ENCODE results near the gene TRABD2B. TPM values are rescaled to one million over a fixed set of nuclear protein-coding genes. Genes with fewer than 3 reads are reported as not detected.
A peak's percentile ranks its signal among the peaks of the same experiment; 100 is the strongest.

The TRABD2B gene
- total RNA-seq, 1 experiment from 2014 or later, result not detected

DNA sequence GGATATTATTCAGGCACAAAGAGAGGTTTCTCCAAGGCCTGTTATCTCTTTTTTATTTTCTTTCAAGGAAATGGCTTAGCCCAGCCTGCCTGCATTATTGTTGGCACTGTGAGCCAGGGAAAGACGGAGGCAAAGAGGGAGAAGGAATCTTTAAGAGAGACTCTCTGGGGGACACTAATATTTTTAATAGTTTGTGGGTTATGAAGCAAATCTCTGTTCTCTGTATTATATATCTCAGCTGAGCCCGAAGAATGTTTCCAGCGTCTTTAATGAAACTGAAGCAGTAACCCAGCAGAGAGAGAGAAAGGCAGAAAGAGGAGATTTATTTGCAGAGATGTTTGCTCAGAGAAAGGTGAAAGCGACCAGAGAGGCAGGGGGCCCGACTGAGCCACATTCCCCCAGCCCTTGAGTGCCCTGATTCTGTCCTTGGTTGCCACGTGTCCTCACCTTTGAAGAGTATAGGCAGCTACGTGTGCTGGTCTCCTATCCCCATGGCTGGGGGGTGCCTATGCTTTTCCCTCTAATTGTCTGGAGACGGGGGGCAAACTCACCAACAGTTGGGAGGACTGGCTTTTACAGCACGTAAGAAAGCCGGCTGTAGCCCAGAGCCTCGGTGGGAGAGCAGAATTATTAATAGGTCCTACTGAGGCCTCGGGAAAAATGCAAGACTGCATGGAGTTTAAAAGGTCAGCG, 166.4 kb downstream of the TRABD2B start:
- DNase-seq (ENCODE audit: low read depth), result no peak

DNA sequence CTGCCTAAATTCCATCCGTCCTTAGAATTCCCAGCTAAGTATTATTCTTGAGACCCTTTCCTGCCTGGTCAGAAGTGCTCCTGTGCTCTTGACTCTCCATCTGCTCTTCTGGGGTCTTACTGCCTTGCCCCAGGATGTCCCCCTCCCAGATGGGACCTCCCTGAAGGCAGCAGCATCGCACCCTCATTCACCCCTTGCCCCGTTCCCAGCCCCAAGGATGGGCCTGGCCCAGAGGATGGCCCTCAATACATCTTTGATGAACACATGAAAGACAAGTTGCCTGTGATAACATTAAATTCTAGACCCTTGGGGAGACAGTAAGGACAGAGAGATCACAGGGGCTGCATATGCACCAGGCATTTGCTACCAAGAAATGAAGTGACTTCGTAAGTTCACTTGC, 167.2 kb downstream of the TRABD2B start:
- DNase-seq (ENCODE audit: low read depth), result no peak

DNA sequence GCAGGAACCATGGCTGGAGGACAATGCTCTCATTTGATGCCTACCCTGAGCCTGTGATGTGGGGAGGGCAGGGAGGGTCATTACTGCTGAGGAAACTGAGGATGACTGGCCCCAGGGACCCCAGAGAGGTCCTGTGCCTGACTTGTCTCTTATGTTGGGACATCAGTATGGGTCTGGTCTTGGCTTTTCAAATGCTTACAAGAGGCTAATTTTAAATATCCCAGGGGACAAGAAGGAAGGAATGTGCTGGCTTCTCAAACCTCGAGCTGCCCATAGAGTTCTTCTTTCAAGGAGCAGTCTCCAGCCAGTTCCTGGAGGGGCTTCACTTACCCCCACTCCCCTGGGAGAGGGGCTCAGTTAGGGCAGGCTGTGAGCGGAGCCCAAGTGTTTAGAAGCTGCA, 168.2 kb downstream of the TRABD2B start:
- no peak for DNase-seq (ENCODE audit: low read depth)

DNA sequence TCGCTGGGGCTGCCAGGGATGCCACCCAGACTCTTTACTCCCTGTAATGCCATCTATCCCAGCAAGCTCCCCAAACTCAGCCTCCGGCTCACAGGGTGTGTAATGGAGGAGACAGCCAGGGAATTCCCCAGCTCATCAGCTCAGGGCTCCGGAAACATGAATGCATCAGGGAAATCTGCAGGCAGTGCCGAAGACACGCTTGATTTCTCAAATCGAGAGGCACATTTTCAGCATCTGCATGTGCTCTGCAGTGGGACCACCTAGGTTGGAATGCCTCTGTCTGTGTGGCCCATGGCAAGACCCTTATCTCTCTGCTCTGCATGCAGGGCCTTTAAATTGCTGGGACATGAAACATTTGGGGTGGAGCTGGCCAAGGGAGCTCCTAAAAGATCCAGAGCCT, 170.1 kb downstream of the TRABD2B start:
- peak; percentile 45 for DNase-seq (ENCODE audit: low read depth)

DNA sequence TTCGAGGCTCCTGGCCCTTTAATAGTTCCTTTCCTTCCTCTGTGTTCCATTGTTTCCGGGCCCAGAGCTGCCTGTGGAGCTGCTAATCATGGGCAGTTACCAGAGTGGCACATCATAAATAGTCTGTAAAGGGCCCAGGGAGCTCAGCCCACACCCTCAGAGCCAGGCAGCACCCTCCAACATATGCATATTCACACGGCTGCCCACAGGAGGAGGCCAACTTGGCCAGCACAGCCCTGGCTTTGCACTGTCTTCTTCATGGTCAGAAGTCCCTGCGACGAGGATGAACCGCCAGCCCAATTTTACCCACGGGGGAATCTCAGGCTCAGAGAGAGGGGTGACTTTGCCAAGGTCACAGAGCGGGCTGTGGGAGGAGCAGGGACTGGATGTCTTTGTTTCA, 172.5 kb downstream of the TRABD2B start:
- no peak for DNase-seq (ENCODE audit: low read depth)

DNA sequence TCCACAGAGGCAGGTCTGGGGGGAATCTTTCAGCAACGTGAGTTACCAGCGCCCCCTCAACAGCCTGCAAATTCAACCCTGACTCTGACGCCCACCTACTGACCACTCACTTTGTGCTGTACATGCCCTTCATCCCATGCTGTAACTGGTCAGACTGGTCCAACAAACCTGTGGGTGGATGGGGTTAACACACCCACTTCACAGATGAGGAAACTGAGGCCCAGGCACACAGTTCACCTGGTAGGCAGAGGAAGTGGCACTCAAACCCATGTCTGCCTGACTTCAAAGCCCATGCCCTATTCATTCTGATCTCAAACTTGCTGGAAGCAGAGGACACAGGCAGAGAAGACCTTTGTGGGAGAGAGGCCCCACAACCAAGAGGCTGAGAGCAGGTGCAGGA, 172.9 kb downstream of the TRABD2B start:
- no peak for DNase-seq (ENCODE audit: low read depth)

DNA sequence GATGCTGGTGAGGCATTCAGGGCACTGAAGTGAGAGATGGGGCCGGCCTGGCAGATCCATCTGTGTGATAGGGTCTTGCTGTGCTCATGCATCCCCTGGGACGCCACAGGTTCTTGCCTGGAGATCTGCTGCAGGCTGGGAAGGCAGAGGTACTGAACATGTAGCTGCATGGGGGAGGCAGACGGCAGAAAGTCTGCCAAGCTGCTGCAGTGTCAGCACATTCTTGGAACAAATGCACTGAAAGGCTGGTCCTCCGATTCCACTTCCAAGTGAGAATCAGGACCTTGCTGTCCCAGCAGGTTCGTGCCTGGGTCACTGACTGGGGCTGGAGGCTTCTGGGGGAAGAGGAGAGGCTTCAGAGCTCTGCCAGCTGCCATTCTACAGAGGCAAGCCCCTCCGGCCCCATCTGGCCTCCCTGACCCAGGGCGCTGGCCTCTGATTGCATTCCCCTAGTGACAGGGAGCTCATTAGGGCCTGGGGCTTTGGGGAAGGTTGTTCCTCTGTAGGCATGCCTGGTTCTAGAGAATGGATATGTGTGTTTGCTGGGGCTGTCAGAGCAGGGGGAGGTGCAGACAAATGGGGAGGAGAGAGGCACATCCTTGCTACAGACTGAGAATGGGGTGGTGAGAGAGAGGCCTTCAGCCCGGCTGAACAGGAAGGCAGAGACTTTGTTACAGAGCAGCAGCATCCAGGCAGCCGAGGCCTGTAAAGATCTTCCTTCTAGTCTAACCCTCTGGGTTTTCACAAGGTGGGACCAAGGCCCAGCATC, 174.0 kb downstream of the TRABD2B start:
- DNase-seq (ENCODE audit: low read depth), result no peak

DNA sequence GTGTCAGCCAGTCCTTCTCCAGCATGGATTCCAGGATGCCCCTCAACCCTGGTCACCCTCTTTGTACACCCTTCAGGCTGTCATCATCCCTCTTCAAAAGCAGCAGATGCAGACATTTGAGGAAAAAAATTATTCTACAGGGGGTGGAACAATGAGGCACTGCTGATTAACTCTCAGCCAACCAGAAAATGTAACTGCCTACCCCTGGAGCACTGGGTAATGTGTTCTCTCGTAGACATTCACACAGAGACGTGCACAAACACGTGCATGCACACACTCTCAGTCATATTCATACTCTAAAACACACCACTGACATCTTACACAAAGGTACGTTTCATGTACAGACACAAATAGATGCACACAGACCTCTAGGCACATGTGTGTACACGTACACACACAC, 175.4 kb downstream of the TRABD2B start:
- no peak for DNase-seq (ENCODE audit: low read depth)

DNA sequence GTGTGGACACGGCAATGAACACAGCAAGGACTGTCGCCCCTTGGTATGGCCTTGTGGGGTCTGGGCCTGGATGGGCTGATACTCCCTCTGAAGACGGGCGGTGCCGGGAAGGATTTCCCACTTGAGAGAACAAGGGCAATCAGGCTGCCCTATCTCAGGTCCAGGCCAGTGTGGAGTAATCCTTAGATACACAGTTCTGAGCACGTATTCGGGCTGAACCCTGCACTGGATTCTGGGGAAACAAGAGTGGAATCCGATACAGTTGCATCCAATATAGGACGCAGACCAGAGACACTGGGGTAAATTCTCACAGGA, 177.7 kb downstream of the TRABD2B start:
- DNase-seq (ENCODE audit: low read depth), result no peak

DNA sequence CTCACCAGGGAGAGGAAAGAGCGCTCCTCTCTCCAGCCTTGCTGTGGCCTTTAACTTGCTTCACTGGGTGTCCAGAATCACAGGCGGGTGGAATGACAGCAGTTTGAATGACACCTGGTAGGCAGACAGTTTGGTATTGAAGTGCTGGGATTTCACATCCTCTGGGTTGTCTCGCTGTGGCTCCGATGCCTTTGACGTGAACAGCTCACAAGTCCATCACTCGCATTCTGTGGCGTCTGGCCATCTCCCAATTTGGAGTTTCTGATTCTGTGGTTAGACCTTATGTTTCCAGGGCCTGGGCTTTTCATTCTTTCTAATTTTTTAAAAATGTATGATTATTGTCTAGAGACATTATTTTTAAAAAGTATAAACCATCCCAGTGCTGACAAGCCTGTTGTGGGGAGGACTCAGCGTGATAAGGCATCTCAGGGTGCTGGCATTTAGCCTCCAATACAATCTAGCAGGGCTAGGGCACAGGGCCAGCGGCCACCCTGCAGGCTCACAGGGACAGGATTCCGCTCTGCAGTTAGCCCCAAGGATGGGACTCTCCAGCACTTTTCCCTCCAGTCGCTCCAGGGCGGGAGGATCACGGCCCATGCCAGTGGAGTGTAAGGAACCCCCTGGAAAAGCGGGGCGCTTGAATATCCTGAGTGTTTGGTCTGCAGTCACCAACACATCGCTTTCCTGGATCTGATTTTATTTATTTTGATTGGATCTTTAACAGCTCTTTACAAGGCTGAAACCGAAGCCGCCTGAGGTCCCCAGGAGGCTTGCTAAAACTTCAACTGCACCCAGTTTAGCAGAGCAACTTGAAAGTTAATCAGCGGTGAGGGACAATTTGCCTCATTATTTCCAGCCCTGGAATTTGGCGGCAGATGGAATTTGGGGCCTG, 178.3 kb downstream of the TRABD2B start:
- peak; percentile 32 for DNase-seq (ENCODE audit: low read depth)

DNA sequence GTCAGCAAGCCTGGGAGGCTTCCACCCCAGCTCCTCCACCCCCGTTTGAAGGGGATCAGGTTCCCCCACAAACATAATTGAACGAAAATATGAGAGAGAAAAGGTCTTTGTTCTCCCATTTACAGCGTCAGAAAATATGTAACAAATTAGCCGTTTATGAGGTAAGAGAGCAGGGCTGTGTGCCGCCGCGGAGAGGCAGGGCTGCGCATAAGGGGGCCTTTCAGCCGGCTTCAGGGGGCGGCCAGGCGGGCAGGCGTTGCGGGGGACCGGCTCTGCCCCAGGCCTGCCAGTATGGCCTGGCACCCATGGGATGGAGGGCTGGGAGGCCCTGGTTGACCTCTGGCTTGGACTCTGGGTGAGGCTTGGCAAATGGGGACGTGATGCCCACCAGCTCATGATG, 179.3 kb downstream of the TRABD2B start:
- DNase-seq (ENCODE audit: low read depth), result no peak

DNA sequence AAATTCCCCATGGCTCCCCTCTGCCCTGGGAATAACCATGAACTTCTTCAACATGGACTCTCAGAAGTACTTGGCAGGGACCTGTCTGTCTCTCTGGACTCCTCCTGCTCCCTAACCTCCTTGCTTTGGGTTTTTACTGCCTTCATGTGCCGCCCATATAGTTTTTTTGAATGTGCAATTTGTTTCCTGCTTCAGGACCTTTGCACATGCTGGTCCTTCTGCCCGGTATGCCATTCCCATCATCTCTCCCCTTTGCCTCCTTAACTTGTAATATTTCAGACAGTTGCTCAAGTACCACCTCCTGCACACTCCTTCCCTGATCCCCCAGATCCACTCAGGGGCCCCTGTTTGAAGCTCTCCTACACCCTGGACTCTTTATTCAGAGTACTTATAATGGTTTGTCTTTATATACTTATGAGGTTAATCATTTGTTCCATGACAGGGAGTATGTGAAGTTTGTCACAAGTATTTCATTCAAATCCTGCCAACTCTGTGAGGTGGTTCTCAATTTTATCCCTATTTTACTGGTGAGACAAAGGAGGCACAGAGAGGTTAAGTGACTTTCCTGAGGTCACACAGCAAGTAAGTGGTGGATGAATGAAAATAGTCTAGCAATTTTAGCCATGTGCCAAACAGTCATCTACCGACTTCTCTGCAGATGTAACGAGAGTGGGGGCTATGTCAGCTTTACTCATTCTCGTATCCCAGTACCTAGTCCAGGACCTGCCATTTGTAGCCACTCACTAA, 180.7 kb downstream of the TRABD2B start:
- no peak for DNase-seq (ENCODE audit: low read depth)

DNA sequence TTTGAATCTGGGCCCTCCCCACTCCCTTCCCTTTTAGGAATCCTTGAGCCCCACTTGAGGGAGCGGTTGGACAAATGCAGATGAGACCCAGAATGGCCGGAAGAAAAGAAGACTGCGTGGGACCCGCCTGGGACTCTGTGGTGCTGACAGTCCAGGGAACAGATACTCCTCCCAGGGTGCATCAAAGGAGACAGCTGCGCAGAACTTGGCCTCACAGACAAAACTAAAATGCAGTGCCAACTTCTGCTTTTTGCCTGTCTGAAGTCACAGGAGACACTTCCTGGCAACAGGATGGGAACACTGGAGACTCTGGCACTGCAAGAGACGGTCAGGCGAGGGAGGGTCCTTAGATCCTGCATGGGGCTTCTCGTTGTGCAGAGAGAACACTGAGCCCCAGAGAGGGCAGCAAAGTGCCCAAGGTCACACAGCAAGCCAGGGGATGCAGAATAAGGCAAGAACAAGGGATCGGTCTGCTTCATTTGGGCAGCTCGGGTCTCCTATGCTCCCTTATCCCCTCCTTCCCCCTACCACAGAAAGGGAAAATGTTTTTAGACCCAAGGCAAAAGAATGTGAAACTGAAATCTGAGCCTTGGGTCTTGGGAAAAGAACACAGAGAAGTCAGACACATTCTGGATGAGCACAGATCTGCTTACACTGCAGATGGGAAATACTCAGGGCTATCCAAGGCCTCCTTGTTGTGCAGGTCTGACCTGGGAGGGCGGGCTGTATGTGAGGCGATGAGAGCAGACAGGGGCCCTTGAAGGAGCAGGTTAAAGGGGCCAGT, 182.4 kb downstream of the TRABD2B start:
- no peak for DNase-seq (ENCODE audit: low read depth)

DNA sequence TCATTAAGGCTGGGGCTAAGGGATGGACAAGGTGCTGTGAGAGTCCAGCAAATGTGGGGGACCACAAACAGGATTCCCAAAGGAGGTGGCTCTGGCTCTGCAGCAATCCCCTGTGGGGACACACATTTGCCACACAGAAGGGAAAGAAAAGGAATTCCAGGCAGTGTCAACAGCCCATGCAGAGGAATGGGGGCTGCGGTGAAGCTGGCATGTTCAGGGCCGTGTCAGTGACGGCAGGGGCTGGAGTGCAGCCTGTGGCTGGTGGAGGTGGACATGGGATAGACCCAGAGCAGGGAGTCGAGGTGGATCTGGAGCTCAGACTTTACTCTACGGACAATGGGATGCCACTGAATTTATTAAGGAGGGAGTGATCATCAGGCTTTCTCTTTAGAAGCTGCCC, 183.2 kb downstream of the TRABD2B start:
- no peak for DNase-seq (ENCODE audit: low read depth)

DNA sequence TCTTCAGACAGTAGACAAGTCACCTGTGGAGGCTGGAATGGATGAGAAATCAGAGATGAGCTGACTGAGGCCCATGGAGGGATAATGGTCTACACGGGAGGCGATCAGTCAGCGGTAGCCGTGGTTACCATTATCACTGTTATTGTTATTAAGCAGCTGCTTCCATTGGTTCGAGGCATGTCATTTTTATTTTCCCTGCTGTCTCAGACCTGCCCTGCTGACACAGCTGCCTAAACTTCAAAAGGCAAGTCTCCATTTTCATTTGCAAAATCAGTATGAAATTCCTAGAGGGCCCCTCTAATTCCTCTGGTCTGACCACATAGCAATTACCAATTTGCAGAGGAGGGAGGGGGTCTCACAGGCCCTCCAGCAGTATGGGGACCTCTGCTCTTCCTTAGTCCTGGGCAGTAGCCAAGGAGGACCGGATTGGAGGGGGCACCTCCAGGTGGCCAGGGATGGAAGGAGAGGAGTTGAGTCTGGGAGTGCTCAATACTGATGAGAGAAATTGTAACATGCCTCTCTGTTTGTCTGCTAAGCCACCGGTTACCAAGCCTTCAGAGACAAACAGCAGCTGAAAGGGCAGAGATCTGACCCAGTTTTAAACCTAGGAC, 184.2 kb downstream of the TRABD2B start:
- DNase-seq (ENCODE audit: low read depth), result no peak

DNA sequence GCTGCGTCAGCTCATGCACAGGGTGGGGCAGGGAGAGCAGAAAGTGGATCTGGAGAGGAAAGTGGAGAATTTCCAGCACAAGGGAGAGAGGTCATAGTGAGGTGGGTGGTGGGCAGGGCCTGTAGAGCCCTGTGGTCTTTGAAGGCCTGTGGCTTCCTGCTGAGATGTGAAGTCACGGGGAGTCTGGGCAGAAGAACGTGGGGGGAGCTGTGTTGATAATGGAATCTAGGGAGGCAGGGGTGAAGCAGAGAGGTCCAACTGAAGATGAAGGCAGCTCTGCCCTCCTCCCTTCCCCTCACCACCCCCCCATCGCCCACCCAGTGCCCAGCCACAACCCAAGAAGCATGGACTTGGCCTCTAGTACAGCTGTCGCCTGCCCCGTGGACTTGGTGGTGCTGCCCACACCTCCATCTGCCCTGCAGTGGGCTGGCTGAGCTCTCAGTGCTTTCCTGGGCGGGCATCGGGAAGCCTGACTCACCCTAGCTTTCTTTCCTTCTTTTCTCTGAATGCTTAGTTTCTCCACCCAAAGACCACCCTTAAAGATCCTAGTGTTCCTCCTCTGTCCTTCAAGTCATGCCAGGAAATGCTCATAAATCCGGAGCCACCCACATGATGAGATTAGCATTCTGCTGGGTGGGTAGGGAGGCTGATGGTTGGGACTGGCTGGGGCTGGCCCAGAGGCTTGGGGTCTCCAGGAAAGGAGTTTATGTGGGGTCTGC, 186.1 kb downstream of the TRABD2B start:
- DNase-seq (ENCODE audit: low read depth), result no peak

DNA sequence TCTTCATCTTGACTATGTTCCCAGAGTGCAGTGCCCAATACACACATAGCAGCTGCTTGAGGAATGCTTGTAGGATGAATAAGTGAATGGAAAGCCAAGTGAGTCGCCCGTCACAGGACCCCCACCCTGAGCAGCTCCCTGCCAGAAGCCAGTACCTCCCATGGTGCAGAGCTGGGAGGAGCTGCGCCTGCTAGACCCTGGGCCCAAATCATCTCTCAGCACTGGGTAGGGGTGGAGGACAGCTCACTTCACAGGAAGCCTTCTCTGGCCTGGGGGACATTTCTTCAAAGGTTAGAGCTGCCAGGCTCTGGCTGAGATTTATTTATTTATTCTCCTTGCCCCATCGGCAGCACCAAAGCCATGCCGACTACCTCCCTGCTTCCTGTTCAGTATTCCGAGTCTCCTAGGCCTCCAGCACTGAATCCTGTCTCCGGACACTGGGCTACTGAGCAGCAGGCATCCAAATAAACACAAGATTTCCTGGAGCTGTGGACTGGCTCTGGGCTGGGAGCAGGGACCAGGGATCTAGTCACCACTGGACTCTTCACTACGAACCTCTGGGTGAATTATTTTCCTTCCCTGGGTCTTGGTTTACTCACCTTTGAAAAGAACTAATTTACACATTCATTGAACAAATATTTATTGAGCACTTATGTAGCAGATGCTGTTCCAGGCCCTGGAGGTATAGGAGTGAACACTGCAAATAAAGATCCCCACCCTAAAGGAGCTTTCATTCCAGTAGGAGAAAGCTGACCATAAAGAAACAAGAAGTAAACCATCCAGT, 187.7 kb downstream of the TRABD2B start:
- peak; percentile 43 for DNase-seq (ENCODE audit: low read depth)

DNA sequence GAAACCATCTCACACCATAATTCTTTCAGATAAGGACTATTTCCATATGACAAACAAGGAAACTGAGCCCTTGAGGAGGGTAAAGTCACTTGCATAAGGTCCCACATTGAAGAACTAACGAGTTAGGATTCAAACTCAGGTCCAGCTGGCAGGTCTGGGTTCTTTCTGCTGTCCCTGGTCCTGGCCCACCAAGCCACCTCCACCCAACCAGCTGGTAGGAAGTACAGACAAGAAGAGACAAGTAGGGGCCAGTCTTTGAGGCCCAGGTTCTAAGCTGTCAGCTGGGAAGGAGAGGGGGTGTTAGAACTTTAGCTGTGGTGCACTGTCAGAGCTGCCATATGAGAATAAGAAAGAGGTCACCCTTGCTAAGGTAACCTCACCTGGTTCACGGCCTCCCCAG, 188.6 kb downstream of the TRABD2B start:
- no peak for DNase-seq (ENCODE audit: low read depth)

DNA sequence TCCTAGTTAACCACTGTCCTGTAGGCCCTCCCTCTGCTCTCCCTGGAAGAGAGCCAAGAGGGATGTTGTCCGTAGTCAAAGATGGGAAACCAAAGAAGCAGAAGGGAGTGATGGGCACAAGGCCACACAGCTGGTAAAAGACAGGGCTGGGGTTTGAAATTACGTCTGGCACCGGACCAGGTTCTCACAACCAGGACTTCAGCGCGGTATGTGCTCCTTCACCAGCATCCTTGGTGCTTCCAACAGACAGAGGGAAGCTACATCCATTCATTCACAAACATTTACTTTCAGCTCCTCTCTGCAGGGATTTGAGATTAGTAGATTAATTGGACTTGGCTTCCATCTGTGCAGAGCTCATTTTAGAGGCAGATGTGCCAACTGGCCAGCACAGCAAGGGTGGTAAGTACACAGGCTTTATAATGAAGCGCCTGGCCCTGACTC, 191.2 kb downstream of the TRABD2B start:
- DNase-seq (ENCODE audit: low read depth), result no peak
